H9 (cell line): ENCODE data around the gene GPR84. TPM values are rescaled to one million over a fixed set of nuclear protein-coding genes. Genes with fewer than 3 reads are reported as not detected.

Source experiments
- DNase-seq: peaks from one replicate; pipeline ENCODE4 v3.0.0-alpha.2; 2017
- H2AFZ ChIP-seq: one replicate; pipeline ENCODE4 v1.6.1; 2013; ENCODE audit warnings: mild to moderate bottlenecking, low read length, control low read depth, moderate library complexity
- H2AK5ac ChIP-seq: 2 replicates; pipeline ENCODE4 v1.6.1; 2013; ENCODE audit warnings: low read length, control low read depth, mixed read lengths; ENCODE audit not compliant: insufficient read length
- H2BK120ac ChIP-seq: one replicate; pipeline ENCODE4 v1.6.1; 2013; ENCODE audit warnings: low read depth, mild to moderate bottlenecking, low read length, control low read depth, inconsistent platforms; ENCODE audit not compliant: poor library complexity, severe bottlenecking
- H2BK12ac ChIP-seq: 2 replicates; pipeline ENCODE4 v1.6.1; 2013; ENCODE audit warnings: low read length, control low read depth, mixed read lengths, low read depth; ENCODE audit not compliant: insufficient read length
- H2BK15ac ChIP-seq: 2 replicates; pipeline ENCODE4 v1.6.1; 2013; ENCODE audit warnings: low read depth, low read length, control low read depth
- H2BK20ac ChIP-seq: one replicate; pipeline ENCODE4 v1.6.1; 2013; ENCODE audit warnings: low read depth, mild to moderate bottlenecking, low read length, control low read depth, inconsistent platforms; ENCODE audit not compliant: poor library complexity, severe bottlenecking
- H2BK5ac ChIP-seq: 2 replicates; pipeline ENCODE4 v1.6.1; 2013; ENCODE audit warnings: low read length, control low read depth, mixed read lengths; ENCODE audit not compliant: insufficient read length
- H3K14ac ChIP-seq: 2 replicates; pipeline ENCODE4 v1.6.1; 2013; ENCODE audit warnings: low read length, control low read depth; ENCODE audit not compliant: insufficient read depth
- H3K18ac ChIP-seq: 2 replicates; pipeline ENCODE4 v1.6.1; 2013; ENCODE audit warnings: low read depth, mild to moderate bottlenecking, mixed read lengths, low read length, control low read depth; ENCODE audit not compliant: insufficient read length
- H3K23ac ChIP-seq: 2 replicates; pipeline ENCODE4 v1.6.1; 2013; ENCODE audit warnings: low read length, control low read depth, mixed read lengths, low read depth; ENCODE audit not compliant: insufficient read length
- H3K23me2 ChIP-seq: 2 replicates; pipeline ENCODE4 v1.6.1; 2013; ENCODE audit warnings: low read depth, mild to moderate bottlenecking, mixed read lengths, low read length, control low read depth; ENCODE audit not compliant: insufficient read length, poor library complexity, severe bottlenecking
- H3K27ac ChIP-seq: 2 replicates; pipeline ENCODE4 v1.5.1; 2013; ENCODE audit warnings: low read length, control low read depth, mixed read lengths, low read depth; ENCODE audit not compliant: insufficient read length
- H3K27me3 ChIP-seq: 2 replicates; pipeline ENCODE4 v1.6.1; 2013; ENCODE audit warnings: low read length, control low read depth, inconsistent platforms; ENCODE audit not compliant: insufficient read depth
- H3K4ac ChIP-seq: 2 replicates; pipeline ENCODE4 v1.6.1; 2013; ENCODE audit warnings: low read depth, mild to moderate bottlenecking, control low read depth, inconsistent platforms, low read length, moderate library complexity
- H3K4me1 ChIP-seq: 2 replicates; pipeline ENCODE4 v1.6.1; 2013; ENCODE audit warnings: low read length, control low read depth, inconsistent platforms; ENCODE audit not compliant: insufficient read depth
- H3K4me2 ChIP-seq: 2 replicates; pipeline ENCODE4 v1.6.1; 2013; ENCODE audit warnings: low read length, control low read depth, mixed read lengths; ENCODE audit not compliant: insufficient read length, insufficient read depth
- H3K56ac ChIP-seq: 2 replicates; pipeline ENCODE4 v1.6.1; 2013; ENCODE audit warnings: low read depth, mild to moderate bottlenecking, mixed read lengths, low read length, control low read depth; ENCODE audit not compliant: insufficient read length
- H3K79me1 ChIP-seq: 2 replicates; pipeline ENCODE4 v1.6.1; 2013; ENCODE audit warnings: low read depth, mild to moderate bottlenecking, moderate library complexity, low read length, control low read depth, inconsistent platforms; ENCODE audit not compliant: insufficient read depth, poor library complexity, severe bottlenecking
- H3K79me2 ChIP-seq: 2 replicates; pipeline ENCODE4 v1.6.1; 2013; ENCODE audit warnings: low read length, control low read depth, inconsistent platforms; ENCODE audit not compliant: insufficient read depth
- H3K9ac ChIP-seq: 2 replicates; pipeline ENCODE4 v1.6.1; 2013; ENCODE audit warnings: low read length, control low read depth, mixed read lengths; ENCODE audit not compliant: insufficient read length; ENCODE audit errors: extremely low read depth
- H3K9me3 ChIP-seq: one replicate; pipeline ENCODE4 v1.6.1; 2013; ENCODE audit warnings: low read depth, low read length, inconsistent platforms; ENCODE audit not compliant: control insufficient read depth
- H3T11ph ChIP-seq: one replicate; pipeline ENCODE4 v1.6.1; 2013; ENCODE audit warnings: mild to moderate bottlenecking, low read length, control low read depth, inconsistent platforms
- H4K20me1 ChIP-seq: one replicate; pipeline ENCODE4 v1.6.1; 2013; ENCODE audit not compliant: control insufficient read depth, insufficient read length, insufficient read depth
- H4K5ac ChIP-seq: 2 replicates; pipeline ENCODE4 v1.6.1; 2013; ENCODE audit warnings: low read depth, mild to moderate bottlenecking, mixed read lengths, low read length, control low read depth; ENCODE audit not compliant: insufficient read length
- H4K8ac ChIP-seq: replicated peaks from 2 replicates; pipeline ENCODE4 v1.6.1; 2013; ENCODE audit warnings: low read length, control low read depth, mixed read lengths, low read depth; ENCODE audit not compliant: insufficient read length
- H4K91ac ChIP-seq: 2 replicates; pipeline ENCODE4 v1.6.1; 2013; ENCODE audit warnings: low read depth, mild to moderate bottlenecking, moderate library complexity, mixed read lengths, low read length, control low read depth; ENCODE audit not compliant: insufficient read length
- H3K27ac Mint-ChIP-seq, 3 experiments: 2 replicates in 2 of 3; 3 replicates in 1 of 3; pipeline ENCODE4 v1.8.0; 2020 to 2021; ENCODE audit warnings: mixed read lengths in 3 of 3, mild to moderate bottlenecking in 1 of 3, moderate library complexity in 1 of 3
- H3K27me3 Mint-ChIP-seq: 2 replicates; pipeline ENCODE4 v1.8.0; 2021; ENCODE audit warnings: low read depth, mild to moderate bottlenecking, moderate library complexity, mixed read lengths
- H3K36me3 Mint-ChIP-seq, 3 experiments: 2 replicates in 2 of 3; 3 replicates in 1 of 3; pipeline ENCODE4 v1.8.0; 2020 to 2021; ENCODE audit warnings: low read depth in 3 of 3, mixed read lengths in 3 of 3; ENCODE audit not compliant: insufficient read depth in 1 of 3
- H3K4me1 Mint-ChIP-seq, 2 experiments: 2 replicates each; pipeline ENCODE4 v1.8.0; 2020; ENCODE audit warnings: mixed read lengths in 2 of 2
- H3K4me3 Mint-ChIP-seq, 2 experiments: 2 replicates in 1 of 2; 3 replicates in 1 of 2; pipeline ENCODE4 v1.8.0; 2020 to 2021; ENCODE audit warnings: mild to moderate bottlenecking in 2 of 2, mixed read lengths in 2 of 2, moderate library complexity in 1 of 2
- H3K9me3 Mint-ChIP-seq, 2 experiments: 2 replicates in 1 of 2; 3 replicates in 1 of 2; pipeline ENCODE4 v1.8.0; 2020; ENCODE audit warnings: mild to moderate bottlenecking in 2 of 2, mixed read lengths in 2 of 2, moderate library complexity in 1 of 2
- WGBS: extraction: QIAGEN DNeasy Blood & Tissue Kit; methylation state at CpG from one replicate; pipeline ENCODE4 v1.1.7; 2013; ENCODE audit warnings: missing lambda C conversion rate, low lambda C conversion rate, mixed read lengths; ENCODE audit not compliant: insufficient read length; ENCODE audit errors: extremely low coverage; 5-methylcytosine and 5-hydroxymethylcytosine counted together
- total RNA-seq: library from RNA; stranded (reverse); gene quantifications from 2 replicates; pipeline ENCODE4 v1.2.1, GENCODE V29; 2021
- TF ChIP-seq, protein P1 (sequence below): fragments of 200-600 bp; sonication (generic); conservative IDR thresholded peaks from 3 replicates; pipeline ENCODE4 v1.8.0; 2021; ENCODE audit warnings: antibody characterized with exemption, mild to moderate bottlenecking

The GPR84 gene
- total RNA-seq, 1 experiment from 2014 or later: not detected

DNA sequence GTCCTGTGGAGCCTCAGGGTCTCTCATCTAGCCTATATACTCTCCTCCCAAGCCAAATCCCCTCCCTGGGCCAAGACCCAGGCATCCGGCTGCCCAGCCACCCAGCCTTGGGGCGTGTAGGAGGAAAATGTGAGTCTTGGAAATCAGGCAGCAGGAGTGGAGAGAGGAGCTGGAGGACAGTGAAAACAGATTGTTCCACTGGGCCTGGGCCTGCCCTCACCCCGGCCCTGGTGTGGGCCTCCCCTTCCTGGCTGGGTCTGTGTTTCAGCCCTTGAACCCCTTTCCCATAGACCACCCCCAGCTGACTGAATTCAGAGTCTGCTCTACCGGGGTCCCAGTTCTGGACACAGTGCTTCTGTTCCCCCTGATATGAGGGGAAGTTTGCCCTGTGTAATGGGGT is 48.1 kb upstream of the GPR84 start:
- H2BK15ac ChIP-seq: no peak overlapping the region
- no peak overlapping the region for H3K4me2 ChIP-seq
- H4K8ac ChIP-seq: no peak overlapping the region
- H4K20me1 ChIP-seq: no peaks in the 10 kb centered on the region
- DNase-seq: no peak
- H3K4ac ChIP-seq: no peak overlapping the region
- H3T11ph ChIP-seq: no peak overlapping the region
- no peak overlapping the region for H3K14ac ChIP-seq
- H3K79me1 ChIP-seq: no peaks in the 10 kb centered on the region
- no peak overlapping the region for H3K27ac Mint-ChIP-seq
- H3K27me3 Mint-ChIP-seq: peaks cover 10% of the 10 kb centered on the region
- TF ChIP-seq, protein P1, sequence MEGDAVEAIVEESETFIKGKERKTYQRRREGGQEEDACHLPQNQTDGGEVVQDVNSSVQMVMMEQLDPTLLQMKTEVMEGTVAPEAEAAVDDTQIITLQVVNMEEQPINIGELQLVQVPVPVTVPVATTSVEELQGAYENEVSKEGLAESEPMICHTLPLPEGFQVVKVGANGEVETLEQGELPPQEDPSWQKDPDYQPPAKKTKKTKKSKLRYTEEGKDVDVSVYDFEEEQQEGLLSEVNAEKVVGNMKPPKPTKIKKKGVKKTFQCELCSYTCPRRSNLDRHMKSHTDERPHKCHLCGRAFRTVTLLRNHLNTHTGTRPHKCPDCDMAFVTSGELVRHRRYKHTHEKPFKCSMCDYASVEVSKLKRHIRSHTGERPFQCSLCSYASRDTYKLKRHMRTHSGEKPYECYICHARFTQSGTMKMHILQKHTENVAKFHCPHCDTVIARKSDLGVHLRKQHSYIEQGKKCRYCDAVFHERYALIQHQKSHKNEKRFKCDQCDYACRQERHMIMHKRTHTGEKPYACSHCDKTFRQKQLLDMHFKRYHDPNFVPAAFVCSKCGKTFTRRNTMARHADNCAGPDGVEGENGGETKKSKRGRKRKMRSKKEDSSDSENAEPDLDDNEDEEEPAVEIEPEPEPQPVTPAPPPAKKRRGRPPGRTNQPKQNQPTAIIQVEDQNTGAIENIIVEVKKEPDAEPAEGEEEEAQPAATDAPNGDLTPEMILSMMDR: no peak
- H2BK5ac ChIP-seq: no peak overlapping the region
- no peak overlapping the region for H3K27ac ChIP-seq
- H3K36me3 Mint-ChIP-seq: peaks cover 0 to 6% (median 5%) of the 10 kb centered on the region in 3 experiments; a peak in 2 of 7 replicates
- no peaks in the 10 kb centered on the region for H3K79me2 ChIP-seq
- no peak overlapping the region for H4K5ac ChIP-seq
- H3K27me3 ChIP-seq: no peaks in the 10 kb centered on the region; the same call in 1 of the 2 replicates
- H2BK20ac ChIP-seq: no peak overlapping the region
- H3K9me3 Mint-ChIP-seq: no peaks in the 10 kb centered on the region
- H3K18ac ChIP-seq: no peak overlapping the region
- no peak overlapping the region for H4K91ac ChIP-seq
- H3K23ac ChIP-seq: no peak overlapping the region
- peaks cover 14 to 15% of the 10 kb centered on the region in 2 experiments for H3K4me1 Mint-ChIP-seq
- WGBS: no CpG with 5 or more reads among the region's 4 CpGs
- H3K4me1 ChIP-seq: no peaks in the 10 kb centered on the region
- H2BK120ac ChIP-seq: no peak overlapping the region
- H3K4me3 Mint-ChIP-seq: no peak overlapping the region
- H2AK5ac ChIP-seq: no peak overlapping the region
- H2AFZ ChIP-seq: no peak overlapping the region
- H3K9me3 ChIP-seq: no peaks in the 10 kb centered on the region
- H3K56ac ChIP-seq: no peak overlapping the region
- no peak overlapping the region for H3K9ac ChIP-seq
- no peak overlapping the region for H2BK12ac ChIP-seq
- H3K23me2 ChIP-seq: no peaks in the 10 kb centered on the region
